GM21360 (cell line): Measurements from ENCODE around the gene DPYSL4.

Experiments used
- ATAC-seq: cut with Tn5 transposase; IDR thresholded peaks from one replicate; pipeline ENCODE4 v1.9.1; 2021; ENCODE audit warnings: mild to moderate bottlenecking, moderate library complexity; ENCODE audit not compliant: unreplicated experiment

The DPYSL4 gene

DNA sequence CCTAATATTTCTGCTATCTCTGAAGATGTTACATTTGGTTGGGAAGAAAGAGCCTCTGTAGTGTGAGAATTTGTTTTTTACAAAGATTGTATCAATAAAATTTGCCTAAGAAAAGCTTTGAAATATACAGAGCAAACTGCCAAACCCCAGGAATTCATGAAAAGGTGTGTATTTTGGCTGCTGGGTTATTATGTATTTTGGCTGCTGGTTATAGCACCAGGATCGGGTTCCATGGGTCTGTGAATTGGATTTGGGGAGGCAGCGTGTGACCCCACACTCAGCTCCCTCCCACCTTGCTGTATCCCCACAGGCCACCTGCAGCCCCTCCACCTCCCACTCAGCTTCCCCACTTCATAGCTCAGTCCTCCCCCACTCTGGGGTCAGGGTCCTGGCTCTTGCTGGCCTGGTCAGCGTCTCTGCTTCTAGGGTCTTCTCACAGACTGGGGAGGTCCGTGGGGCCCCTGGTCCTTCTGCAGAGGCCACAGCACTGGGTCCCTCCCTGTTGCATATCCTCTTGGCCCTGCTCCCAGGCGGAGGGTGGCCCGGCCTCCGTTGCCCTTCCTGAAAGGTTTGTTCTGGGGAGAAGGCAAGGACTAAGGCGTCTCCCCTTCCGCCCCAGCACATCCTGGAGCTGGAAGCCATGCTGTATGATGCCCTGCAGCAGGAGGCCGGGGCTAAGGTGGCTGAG lies 24.0 kb upstream of the DPYSL4 start:
- ATAC-seq, result no peak

- ATAC-seq, result no peak
Measured at GRCh38 chr10:132163278-132163765, 23.4 kb upstream of the DPYSL4 start.

DNA sequence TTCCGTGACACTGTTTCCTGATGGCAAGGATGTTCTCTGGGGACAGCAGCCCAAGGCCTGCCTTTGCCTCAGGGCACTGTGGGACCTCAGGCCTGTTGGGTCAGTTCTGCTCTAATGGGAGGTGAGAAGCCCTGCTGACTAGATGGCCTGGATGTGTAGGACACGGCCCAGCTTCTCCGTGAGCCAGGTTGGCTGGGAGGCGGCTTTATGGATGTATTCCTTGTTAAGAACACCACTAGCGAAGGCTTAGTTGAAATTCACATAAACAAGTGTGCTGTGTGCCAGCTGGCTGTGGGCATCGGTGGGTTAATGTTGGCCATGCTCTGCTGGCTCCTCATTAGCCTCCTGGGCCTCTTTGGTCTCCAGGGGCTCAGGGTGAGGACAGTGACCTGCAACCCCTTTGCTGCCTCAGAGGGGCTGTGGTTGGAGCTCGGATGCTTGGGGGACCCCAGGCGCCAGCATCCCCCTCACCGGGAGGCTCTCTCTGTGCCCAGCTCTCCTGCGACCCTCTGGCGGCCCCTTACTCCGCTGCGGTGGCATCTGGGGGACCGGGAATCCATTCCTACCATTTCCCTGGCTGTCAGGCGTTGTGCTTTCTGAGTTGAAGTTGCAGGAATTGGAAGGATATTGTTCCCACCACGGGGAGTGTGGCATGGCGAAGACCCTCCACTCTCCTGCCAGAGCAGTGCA lies 22.8 kb upstream of the DPYSL4 start:
- no peak for ATAC-seq

GRCh38 chr10:132164761-132165278 lies 21.9 kb upstream of the DPYSL4 start:
- ATAC-seq, result no peak

GRCh38 chr10:132165416-132165980 lies 21.2 kb upstream of the DPYSL4 start:
- ATAC-seq, result no peak

- ATAC-seq, result no peak
Measured at GRCh38 chr10:132166216-132166950, 20.4 kb upstream of the DPYSL4 start.

GRCh38 chr10:132167041-132167674 lies 19.6 kb upstream of the DPYSL4 start:
- ATAC-seq, result no peak

- no peak for ATAC-seq
Measured at GRCh38 chr10:132167976-132168375, 18.8 kb upstream of the DPYSL4 start.

- ATAC-seq, result no peak
Measured at GRCh38 chr10:132168571-132169030, 18.1 kb upstream of the DPYSL4 start.

DNA sequence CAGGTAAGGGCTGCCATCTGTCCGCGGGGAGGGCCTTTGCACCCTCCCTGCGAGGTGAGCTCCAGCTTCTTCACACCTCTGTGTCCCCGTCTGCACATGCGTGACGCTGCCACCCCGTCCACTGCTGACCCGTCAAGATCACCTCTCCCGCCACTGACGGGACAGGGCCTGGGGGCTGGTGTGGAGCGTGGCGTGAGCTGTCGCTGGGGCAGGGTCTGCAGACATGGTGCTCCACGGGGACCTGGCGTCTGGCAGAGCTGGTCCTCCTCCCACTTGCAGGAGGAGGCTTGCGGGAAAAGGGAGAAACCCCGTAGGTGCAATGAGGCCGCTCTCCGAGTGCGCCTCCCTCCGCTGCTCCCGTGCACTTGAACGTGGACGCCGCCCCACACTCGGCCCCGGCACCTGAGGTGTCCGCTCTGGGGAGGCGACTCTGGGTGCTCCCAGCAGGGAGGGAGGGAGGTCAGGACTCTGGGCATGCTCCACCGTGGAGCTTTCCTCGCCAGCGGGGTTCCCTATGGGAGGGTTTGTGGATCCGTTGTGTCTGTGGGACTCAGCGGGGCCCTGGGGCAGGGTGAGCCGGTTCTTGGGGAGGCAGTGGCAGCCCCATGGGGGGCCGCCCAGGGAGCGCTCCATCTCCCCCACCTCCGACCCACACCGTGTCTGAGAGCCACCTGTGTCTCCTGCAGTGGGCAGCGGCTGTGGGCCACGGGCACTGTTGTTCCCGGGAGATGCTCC lies 17.6 kb upstream of the DPYSL4 start:
- ATAC-seq, result no peak

DNA sequence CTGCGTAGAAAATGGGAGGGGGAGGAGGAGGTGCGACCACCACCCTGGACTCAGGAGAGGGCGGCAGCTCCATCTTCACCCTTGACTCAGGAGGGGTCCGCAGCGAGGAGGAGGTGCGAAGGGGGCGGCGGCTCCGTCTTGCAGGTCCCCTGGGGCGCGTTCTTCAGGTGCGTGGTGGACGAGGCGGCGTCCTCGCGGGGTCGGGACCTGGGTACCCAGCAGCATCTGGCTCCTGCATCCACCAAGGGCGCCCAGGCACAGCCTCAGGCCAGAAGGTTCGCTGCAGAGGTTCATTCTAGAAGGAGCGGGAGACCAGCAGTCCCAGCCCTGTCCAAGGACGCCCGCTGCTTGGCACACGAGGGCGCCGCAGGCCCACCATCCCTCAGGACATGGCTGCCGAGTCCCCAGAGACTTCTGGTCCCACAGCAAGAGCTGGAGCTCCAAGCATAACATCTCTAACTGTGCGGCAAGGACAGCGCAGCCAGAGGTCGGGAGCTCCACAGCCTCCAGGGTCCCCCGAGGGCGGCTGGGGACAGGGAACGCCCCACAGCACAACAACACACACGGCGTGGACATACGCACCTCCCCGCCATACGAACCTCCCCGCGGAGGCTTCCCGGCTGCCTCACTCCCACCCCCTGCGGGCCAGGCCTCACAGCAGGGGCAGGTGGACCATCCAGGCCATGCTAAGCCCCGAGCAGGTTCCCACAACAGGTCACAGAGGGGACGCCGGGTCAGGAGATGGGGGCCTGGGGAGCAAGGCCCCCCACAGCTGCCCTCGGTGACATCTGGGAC lies 16.8 kb upstream of the DPYSL4 start:
- no peak for ATAC-seq

DNA sequence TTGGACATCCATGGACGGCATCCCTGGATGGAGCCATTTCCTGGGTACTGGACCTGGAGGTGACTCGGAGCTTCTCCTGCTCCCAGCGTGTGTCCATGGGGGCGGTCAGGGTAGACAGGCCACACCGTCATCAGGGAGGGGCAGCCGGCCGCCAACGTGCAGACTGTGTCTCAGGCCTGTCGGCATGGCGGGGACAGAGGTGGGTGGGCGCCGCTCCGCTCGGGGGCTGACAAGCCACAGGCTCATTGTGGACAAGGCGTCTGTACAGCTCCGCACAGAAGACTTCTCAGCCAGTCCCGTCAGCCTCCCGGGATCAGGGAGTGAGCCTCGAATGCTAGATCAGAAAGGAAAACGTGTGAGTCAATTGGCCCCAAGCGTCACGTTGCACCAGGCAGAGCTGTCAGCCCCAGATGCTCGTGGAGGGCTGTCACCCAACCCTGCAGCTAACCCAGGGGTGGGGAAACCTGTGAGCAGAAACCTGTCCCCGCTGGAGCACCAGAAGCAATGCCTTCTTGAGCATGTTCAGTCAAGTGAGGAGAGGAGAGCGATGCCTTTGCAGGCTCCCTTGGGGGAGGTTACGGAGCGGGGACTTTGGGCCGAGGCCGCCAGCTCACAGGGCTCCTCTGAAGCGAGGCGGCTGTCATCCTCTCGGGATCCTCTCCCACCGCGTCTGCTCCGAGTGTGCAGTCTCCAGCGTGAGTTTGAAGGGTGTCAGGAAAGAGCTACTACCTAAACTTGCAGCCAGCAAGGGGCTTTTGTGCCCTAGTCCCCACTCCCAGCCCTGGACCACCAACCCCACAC lies 16.0 kb upstream of the DPYSL4 start:
- no peak for ATAC-seq

GRCh38 chr10:132172091-132173066 lies 14.4 kb upstream of the DPYSL4 start:
- ATAC-seq, result no peak

GRCh38 chr10:132173185-132173584 lies 13.6 kb upstream of the DPYSL4 start:
- no peak for ATAC-seq

DNA sequence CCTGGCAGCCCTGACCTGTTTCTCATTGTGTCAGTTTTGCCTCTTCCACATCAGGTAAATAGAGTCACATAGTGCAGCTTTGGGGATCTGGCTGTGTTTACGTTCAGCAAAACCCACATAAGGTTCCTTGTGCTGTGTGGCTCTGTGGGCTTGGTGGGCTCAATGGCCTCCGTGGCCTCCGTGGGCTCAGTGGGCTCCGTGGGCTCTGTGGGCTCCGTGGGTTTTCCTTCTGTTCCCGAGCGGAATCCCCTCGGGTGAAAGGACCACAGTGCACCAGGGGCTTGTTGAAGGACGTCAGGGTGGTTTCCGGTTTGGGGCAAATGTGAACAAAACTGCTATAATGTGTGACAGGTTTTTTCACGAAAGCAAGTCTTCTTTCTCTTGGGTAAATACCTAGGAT lies 12.5 kb upstream of the DPYSL4 start:
- no peak for ATAC-seq

GRCh38 chr10:132175408-132175807 lies 11.3 kb upstream of the DPYSL4 start:
- ATAC-seq, result no peak

DNA sequence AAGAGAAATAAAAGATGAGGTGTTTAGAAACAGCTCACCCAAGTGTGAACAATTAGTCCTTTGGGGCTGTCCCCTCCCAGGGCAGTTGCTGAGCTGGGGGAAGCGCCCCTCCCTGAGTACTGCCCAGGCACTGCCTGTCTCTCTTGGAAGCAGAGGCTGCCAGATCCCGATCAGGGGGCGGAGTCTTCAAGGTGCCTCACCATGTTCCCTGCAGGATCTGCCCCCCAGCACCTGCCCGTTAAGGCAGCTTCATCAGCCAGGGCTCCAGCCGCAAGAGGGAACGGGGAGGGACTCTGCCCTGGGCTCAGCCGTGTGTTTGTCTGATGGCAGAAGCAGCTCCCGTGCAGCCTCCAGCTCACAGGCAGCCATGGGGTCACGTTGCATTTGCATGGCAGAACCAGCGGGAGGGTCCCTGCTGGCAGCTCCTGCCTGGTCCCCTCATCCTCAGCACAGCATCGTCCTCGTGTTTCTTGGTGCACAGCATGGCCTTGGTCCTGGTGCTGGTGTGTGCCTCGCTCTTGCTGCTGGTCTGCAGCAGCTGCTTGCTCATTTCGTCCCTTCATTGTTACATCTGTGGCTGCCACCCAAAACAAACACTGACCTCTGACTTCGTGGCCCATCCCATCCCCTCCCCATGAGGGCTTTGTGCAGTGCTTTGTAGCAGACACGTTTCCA lies 10.7 kb upstream of the DPYSL4 start:
- ATAC-seq, result no peak
